K562 (cell line): ENCODE data around the gene C3orf52.
"Not testable (repeated sequence)": the region's sequence is repeated elsewhere in the genome, so short reads cannot be mapped to it uniquely, and the experiment has no call there.

Source experiments
- BCL6 ChIP-seq: fragments of 250-450 bp; sonication (Bioruptor Pico); IDR thresholded peaks from 2 replicates; pipeline ENCODE4 v1.4.0; 2020
- CHCHD3 ChIP-seq: fragments of 250-450 bp; sonication (Bioruptor Pico); IDR thresholded peaks from 2 replicates; pipeline ENCODE4 v2.1.2; 2022; ENCODE audit warnings: mild to moderate bottlenecking
- CTCF ChIP-seq, 3 experiments: IDR thresholded peaks in 2 of 3; conservative IDR thresholded peaks in 1 of 3; 2 replicates each; pipeline ENCODE4 v1.5.1; 2011 to 2012; ENCODE audit warnings: low read length in 3 of 3, mild to moderate bottlenecking in 3 of 3, control low read depth in 2 of 3, improper control_type of control experiment in 1 of 3, inconsistent platforms in 1 of 3, low read depth in 1 of 3, mixed read lengths in 1 of 3, moderate library complexity in 1 of 3; ENCODE audit not compliant: insufficient read depth in 2 of 3
- HNRNPLL ChIP-seq: fragments of 200-400 bp; formaldehyde crosslinking; IDR thresholded peaks from 2 replicates; pipeline ENCODE4 v1.6.1; 2017; ENCODE audit warnings: low read length, low read depth, mild to moderate bottlenecking; ENCODE audit not compliant: poor library complexity, severe bottlenecking
- RCOR1 ChIP-seq, 2 experiments: IDR thresholded peaks; 2 replicates each; pipeline ENCODE4 v1.6.1; 2012; ENCODE audit warnings: low read depth in 2 of 2, low read length in 2 of 2, borderline replicate concordance in 1 of 2, improper control_type of control experiment in 1 of 2
- SAP30 ChIP-seq: fragments of 200-600 bp; sonication (generic); IDR thresholded peaks from 2 replicates; pipeline ENCODE4 v1.6.1; 2012; ENCODE audit warnings: borderline replicate concordance, low read depth, mild to moderate bottlenecking, moderate library complexity, low read length, control low read depth, inconsistent platforms; ENCODE audit not compliant: insufficient read depth, poor library complexity, severe bottlenecking
- SNIP1 ChIP-seq: fragments of 450-650 bp; IDR thresholded peaks from 2 replicates; pipeline ENCODE4 v1.7.1; 2017; ENCODE audit warnings: low read depth, mild to moderate bottlenecking
- SP1 ChIP-seq: sonication (generic); formaldehyde crosslinking; IDR thresholded peaks from 2 replicates; pipeline ENCODE4 v1.8.1; 2022; ENCODE audit warnings: mild to moderate bottlenecking, missing genetic modification reagents
- ZNF253 ChIP-seq: fragments of 250-450 bp; sonication (Bioruptor Pico); conservative IDR thresholded peaks from 2 replicates; pipeline ENCODE4 v1.6.1; 2021; ENCODE audit warnings: mild to moderate bottlenecking
- TF ChIP-seq, protein P1 (sequence below), 2 experiments: fragments of 450-650 bp; formaldehyde crosslinking in 1 of 2; IDR thresholded peaks; 2 replicates each; pipeline versions ENCODE4 v1.4.0 to v1.6.1; 2014 to 2020; ENCODE audit warnings: mild to moderate bottlenecking in 2 of 2, borderline replicate concordance in 1 of 2, low read depth in 1 of 2

- TF ChIP-seq CTCF (IDR thresholded peaks at IDR 0.05 in 2 of 3, conservative IDR thresholded peaks at IDR 0.05 in 1 of 3; ENCODE audit: insufficient read depth in 2 of 3, low read depth in 1 of 3, low read length in 3 of 3); SAP30; HNRNPLL; CHCHD3; BCL6 (CRISPR knock-in tag); SNIP1; RCOR1 (IDR thresholded peaks at IDR 0.05; ENCODE audit: borderline replicate concordance in 1 of 2, low read depth in 2 of 2, low read length in 2 of 2); SP1; ZNF253: not testable (repeated sequence)
- TF ChIP-seq, protein P1, sequence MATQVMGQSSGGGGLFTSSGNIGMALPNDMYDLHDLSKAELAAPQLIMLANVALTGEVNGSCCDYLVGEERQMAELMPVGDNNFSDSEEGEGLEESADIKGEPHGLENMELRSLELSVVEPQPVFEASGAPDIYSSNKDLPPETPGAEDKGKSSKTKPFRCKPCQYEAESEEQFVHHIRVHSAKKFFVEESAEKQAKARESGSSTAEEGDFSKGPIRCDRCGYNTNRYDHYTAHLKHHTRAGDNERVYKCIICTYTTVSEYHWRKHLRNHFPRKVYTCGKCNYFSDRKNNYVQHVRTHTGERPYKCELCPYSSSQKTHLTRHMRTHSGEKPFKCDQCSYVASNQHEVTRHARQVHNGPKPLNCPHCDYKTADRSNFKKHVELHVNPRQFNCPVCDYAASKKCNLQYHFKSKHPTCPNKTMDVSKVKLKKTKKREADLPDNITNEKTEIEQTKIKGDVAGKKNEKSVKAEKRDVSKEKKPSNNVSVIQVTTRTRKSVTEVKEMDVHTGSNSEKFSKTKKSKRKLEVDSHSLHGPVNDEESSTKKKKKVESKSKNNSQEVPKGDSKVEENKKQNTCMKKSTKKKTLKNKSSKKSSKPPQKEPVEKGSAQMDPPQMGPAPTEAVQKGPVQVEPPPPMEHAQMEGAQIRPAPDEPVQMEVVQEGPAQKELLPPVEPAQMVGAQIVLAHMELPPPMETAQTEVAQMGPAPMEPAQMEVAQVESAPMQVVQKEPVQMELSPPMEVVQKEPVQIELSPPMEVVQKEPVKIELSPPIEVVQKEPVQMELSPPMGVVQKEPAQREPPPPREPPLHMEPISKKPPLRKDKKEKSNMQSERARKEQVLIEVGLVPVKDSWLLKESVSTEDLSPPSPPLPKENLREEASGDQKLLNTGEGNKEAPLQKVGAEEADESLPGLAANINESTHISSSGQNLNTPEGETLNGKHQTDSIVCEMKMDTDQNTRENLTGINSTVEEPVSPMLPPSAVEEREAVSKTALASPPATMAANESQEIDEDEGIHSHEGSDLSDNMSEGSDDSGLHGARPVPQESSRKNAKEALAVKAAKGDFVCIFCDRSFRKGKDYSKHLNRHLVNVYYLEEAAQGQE (IDR thresholded peaks at IDR 0.05; ENCODE audit: borderline replicate concordance), result not testable (repeated sequence)
- TF ChIP-seq, protein P1 (CRISPR knock-in tag; IDR thresholded peaks at IDR 0.05; ENCODE audit: low read depth), result not testable (repeated sequence)
Measured at GRCh38 chr3:112037194-112037593, 49.0 kb upstream of the C3orf52 start.
